Measurements from ENCODE around the gene MTFP1. TPM values are rescaled to one million over a fixed set of nuclear protein-coding genes. Genes with fewer than 3 reads are reported as not detected.

Gene MTFP1
- total RNA-seq, 1 experiment from 2014 or later: 18.5 TPM

DNA sequence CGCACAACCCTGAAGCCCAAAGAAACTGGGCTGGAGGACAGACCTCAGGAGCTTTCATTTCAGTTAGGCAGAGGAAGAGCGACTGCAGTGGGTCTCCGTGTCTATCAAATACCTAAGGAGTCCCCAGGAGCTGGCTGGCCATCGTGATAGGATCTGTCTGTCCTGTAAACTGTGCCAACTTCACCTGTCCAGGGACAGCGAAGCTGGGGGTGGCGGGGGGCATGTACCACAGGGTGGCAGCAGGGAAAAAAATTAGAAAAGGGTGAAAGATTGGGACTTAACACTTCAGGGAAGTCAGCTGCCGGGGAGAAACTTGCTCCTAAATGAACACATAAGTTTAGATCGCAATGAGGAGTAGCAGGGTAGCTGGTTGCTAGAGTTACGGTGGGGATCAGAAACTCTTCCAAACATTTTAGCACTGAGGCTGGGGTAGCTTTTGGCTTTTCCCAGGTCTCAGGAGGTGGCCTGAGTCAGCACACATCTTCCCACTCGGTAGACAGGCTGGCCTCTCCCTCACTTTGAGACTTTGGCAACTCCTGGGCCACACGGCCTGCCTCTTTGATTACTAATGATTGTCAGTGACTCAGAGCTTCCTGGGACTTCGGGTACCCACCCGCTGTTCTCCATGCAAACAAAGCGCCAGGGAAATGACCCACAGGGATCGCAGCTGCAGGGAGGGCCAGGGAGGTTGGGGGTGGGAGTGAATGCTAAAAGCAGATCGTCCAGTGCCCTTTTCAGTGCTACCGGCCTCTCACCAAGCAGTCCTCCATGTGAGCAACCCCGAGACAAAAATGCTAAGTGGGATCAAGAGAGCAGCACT lies 2.9 kb upstream of the MTFP1 start:
- no peak for TF ChIP-seq EZH2 (IDR thresholded peaks at IDR 0.05; ENCODE audit: low read depth)
- TF ChIP-seq, protein P1, sequence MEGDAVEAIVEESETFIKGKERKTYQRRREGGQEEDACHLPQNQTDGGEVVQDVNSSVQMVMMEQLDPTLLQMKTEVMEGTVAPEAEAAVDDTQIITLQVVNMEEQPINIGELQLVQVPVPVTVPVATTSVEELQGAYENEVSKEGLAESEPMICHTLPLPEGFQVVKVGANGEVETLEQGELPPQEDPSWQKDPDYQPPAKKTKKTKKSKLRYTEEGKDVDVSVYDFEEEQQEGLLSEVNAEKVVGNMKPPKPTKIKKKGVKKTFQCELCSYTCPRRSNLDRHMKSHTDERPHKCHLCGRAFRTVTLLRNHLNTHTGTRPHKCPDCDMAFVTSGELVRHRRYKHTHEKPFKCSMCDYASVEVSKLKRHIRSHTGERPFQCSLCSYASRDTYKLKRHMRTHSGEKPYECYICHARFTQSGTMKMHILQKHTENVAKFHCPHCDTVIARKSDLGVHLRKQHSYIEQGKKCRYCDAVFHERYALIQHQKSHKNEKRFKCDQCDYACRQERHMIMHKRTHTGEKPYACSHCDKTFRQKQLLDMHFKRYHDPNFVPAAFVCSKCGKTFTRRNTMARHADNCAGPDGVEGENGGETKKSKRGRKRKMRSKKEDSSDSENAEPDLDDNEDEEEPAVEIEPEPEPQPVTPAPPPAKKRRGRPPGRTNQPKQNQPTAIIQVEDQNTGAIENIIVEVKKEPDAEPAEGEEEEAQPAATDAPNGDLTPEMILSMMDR (conservative IDR thresholded peaks at IDR 0.05): no peak
- peaks cover 24% of the 10 kb centered on the region for H3K36me3 ChIP-seq (ENCODE audit: low read depth)
- no peaks in the 10 kb centered on the region for H3K9me2 ChIP-seq (ENCODE audit: insufficient read depth)
- H3F3A ChIP-seq (ENCODE audit: insufficient read depth, low read depth): peaks cover 79% of the 10 kb centered on the region
- POLR2A ChIA-PET (ENCODE audit: unreplicated experiment): interaction anchor here (0.7 to 1.3 kb wide), 4 partner anchors 11 to 214 kb away, joined by 3 to 8 read pairs (median 4); partner anchors contain the start of genes CCDC157, RNF215 and SF3A1
- BruUV-seq (replicated peaks): no TSS peak
- no peaks in the 10 kb centered on the region for H3K27me3 ChIP-seq (ENCODE audit: insufficient read depth, low read depth)
- CTCF ChIA-PET: interaction anchor here (1.0 kb wide), 1 partner anchor 25 kb away, joined by 3 read pairs; no protein-coding TSS in a partner anchor
- no peaks in the 10 kb centered on the region for H3K9me3 ChIP-seq (ENCODE audit: insufficient read depth, low read depth)
- no peaks in the 10 kb centered on the region for H4K20me1 ChIP-seq (ENCODE audit: insufficient read depth)
- H2AFZ ChIP-seq: no peak overlapping the region
- peak overlapping the region; percentile 93 for H3K27ac ChIP-seq
- peaks cover 52% of the 10 kb centered on the region for H3K4me1 ChIP-seq (replicated peaks; ENCODE audit: insufficient read depth)
- intact Hi-C loops (cut with micrococcal nuclease; ENCODE audit: unreplicated experiment): loop anchor here (1.0 to 10.0 kb wide), 3 partner anchors 10 to 182 kb away; partner anchors contain the start of gene TCN2
- peaks cover 24% of the 10 kb centered on the region for H3K79me2 ChIP-seq (ENCODE audit: low read depth)
- peak overlapping the region; percentile 70 for H3K4me3 ChIP-seq
- peak overlapping the region; percentile 88 for H3K4me2 ChIP-seq
- DNase-seq: peak; percentile 85 to 99

DNA sequence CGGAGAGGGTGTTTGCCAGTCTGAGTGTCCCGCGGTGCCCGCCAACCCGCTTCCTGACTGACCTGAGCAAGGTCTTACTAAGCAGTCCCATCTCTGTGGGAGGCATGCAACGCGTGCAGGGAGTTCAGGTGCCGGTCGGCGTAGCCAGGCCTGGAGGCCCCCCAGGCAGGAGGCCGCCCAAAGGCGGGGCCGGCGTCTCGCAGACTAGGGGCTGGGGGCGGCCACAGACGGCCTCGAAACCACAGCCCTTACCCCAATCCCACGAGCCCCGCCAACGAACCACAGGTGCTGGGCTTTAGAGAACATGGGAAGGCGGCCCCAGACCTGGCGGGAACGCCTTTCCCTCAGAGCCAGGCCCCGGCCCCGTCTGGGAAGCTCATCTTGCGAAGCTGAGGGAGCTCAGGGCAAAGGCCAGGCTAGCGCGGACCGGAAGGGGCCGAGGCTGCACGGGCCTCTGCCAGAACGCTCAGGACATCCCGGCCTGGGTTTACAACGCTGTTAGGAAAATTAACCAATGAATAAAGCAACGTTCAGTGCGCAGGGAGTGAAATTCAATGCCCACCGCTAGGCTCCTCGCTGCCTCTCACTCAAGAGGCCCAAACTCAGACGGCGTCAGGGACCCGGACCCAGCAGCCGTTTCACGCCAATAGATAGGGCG lies 2.1 kb upstream of the MTFP1 start:
- Histone ChIP-seq H4K20me1 (ENCODE audit: insufficient read depth) (no peaks in the 10 kb centered on the region), H2AFZ (peak overlapping the region; percentile 64; the same call in 1 of the 2 replicates), H3K9me2 (ENCODE audit: insufficient read depth) (no peaks in the 10 kb centered on the region), H3F3A (ENCODE audit: insufficient read depth, low read depth) (peaks cover 79% of the 10 kb centered on the region), H3K36me3 (ENCODE audit: low read depth) (peaks cover 20% of the 10 kb centered on the region; the same call in 1 of the 2 replicates), H3K79me2 (ENCODE audit: low read depth) (peaks cover 24% of the 10 kb centered on the region), H3K27me3 (ENCODE audit: insufficient read depth, low read depth) (no peaks in the 10 kb centered on the region), H3K27ac (peak overlapping the region; percentile 93), H3K4me3 (peak overlapping the region; percentile 70), H3K4me1 (replicated peaks; ENCODE audit: insufficient read depth) (peaks cover 52% of the 10 kb centered on the region), H3K9me3 (ENCODE audit: insufficient read depth, low read depth) (no peaks in the 10 kb centered on the region), H3K4me2 (peak overlapping the region; percentile 88)
- POLR2A ChIA-PET (ENCODE audit: unreplicated experiment): interaction anchor here (0.6 to 1.7 kb wide), 13 partner anchors 11 to 867 kb away, joined by 3 to 20 read pairs (median 6); partner anchors contain the start of genes CCDC157, PES1, RNF215 and SEC14L2
- intact Hi-C loops (cut with micrococcal nuclease; ENCODE audit: unreplicated experiment): loop anchor here (1.0 to 10.0 kb wide), 3 partner anchors 11 to 181 kb away; partner anchors contain the start of gene TCN2
- TF ChIP-seq EZH2 (IDR thresholded peaks at IDR 0.05; ENCODE audit: low read depth): no peak
- TF ChIP-seq, protein P1 (conservative IDR thresholded peaks at IDR 0.05): no peak
- DNase-seq: no peak
- CTCF ChIA-PET: interaction anchor here (0.7 to 1.5 kb wide), 5 partner anchors 15 to 97 kb away, joined by 3 to 5 read pairs (median 3); partner anchors contain the start of gene TBC1D10A
- BruUV-seq (replicated peaks): TSS peak; percentile 46
